Astrocyte (in vitro differentiated cells and primary cell): ENCODE measurements around the gene C10orf143.

Source experiments
- EZH2 ChIP-seq: IDR thresholded peaks from 2 replicates; pipeline ENCODE4 v1.6.1; 2012; ENCODE audit warnings: mild to moderate bottlenecking, low read length, inconsistent platforms; ENCODE audit not compliant: insufficient read depth
- TF ChIP-seq, protein P1 (sequence below): IDR thresholded peaks from 2 replicates; pipeline ENCODE4 v1.5.1; 2011; ENCODE audit warnings: low read depth, mild to moderate bottlenecking, inconsistent platforms, low read length, moderate library complexity; ENCODE audit not compliant: insufficient read depth

DNA sequence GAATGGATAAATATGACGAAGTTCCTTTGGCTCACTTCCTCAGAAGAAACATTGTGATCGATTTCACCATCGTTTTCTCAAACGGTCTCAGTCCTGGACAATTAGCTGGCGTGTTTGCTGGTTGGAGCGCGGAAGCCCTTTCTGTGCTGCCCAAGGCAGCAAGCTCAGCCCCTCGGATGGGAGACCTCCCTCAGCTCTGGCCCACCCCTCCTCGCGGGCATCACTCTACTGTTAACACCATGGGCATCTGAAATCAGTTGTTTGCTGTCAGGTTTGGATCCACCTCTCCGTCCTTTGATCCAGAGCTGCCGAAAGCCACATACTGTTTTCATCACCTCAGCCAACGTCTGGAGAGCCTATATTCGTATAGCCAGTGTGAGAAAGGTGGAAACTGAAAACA lies 68.2 kb downstream of the C10orf143 start:
- TF ChIP-seq, protein P1, sequence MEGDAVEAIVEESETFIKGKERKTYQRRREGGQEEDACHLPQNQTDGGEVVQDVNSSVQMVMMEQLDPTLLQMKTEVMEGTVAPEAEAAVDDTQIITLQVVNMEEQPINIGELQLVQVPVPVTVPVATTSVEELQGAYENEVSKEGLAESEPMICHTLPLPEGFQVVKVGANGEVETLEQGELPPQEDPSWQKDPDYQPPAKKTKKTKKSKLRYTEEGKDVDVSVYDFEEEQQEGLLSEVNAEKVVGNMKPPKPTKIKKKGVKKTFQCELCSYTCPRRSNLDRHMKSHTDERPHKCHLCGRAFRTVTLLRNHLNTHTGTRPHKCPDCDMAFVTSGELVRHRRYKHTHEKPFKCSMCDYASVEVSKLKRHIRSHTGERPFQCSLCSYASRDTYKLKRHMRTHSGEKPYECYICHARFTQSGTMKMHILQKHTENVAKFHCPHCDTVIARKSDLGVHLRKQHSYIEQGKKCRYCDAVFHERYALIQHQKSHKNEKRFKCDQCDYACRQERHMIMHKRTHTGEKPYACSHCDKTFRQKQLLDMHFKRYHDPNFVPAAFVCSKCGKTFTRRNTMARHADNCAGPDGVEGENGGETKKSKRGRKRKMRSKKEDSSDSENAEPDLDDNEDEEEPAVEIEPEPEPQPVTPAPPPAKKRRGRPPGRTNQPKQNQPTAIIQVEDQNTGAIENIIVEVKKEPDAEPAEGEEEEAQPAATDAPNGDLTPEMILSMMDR, result no peak
- TF ChIP-seq EZH2, result no peak
